ENCODE results near the gene GAS2L2. TPM values are rescaled to one million over a fixed set of nuclear protein-coding genes. Genes with fewer than 3 reads are reported as not detected.

Gene GAS2L2
- total RNA-seq, 1 donor from 2014 or later: not detected

DNA sequence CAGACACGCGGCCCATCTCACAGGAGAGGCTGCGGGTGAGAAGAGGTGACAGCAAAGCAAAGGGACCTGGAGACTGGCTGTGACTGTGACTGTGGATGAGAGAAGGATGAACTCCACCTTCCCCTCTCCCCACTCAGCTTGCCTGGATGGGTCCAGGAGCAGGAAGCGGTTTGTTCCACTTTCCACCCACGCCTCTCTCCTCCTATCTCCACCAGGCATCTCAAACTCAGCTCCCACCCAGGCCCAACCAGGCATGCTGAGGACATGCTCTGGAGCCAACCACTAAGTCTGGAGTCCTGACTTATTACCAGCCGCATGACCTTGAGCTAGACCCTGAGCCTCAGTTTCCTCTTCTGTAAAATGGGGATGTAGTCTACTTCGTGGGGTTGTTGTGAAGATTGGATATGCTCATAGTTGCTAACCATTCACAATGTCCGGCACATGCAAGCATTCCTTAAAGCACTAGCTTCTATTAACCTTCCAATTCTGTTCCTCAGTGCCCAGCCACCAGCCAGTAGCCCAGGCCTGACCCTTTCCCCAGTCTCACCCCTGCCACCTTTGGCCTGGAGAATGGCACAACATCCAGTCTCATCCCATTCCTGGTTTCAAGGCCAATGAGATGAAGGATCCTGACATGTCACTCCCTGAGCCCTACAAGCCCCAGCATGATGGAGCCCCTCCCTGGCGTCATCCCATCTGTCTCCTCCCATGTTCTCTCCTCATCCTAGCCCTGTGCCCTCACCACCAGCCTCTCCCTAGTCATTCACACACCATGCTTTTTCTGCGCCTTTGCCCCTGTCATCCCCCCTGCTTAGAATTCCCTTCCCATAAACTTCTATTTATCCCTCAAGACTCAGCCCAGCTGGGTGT is 2.3 kb downstream of the GAS2L2 start:
- no peak overlapping the region for H3K4me3 ChIP-seq
- TF ChIP-seq POLR2A (IDR thresholded peaks at IDR 0.05) (no peak), POLR2AphosphoS5 (IDR thresholded peaks at IDR 0.05; ENCODE audit: insufficient read depth in 1 of 2, low read depth in 1 of 2) (no peak), CTCF (IDR thresholded peaks at IDR 0.05) (no peak)
- no peaks in the 10 kb centered on the region for H3K36me3 ChIP-seq
- no peak overlapping the region for H3K27ac ChIP-seq
- no peak for DNase-seq (ENCODE audit: extremely low spot score in 2 of 2)
- intact Hi-C loops (cut with DNase I): no loop called here
- no peaks in the 10 kb centered on the region for H3K27me3 ChIP-seq
- peaks cover 9% of the 10 kb centered on the region for H3K4me1 ChIP-seq
- no peaks in the 10 kb centered on the region for H3K9me3 ChIP-seq

DNA sequence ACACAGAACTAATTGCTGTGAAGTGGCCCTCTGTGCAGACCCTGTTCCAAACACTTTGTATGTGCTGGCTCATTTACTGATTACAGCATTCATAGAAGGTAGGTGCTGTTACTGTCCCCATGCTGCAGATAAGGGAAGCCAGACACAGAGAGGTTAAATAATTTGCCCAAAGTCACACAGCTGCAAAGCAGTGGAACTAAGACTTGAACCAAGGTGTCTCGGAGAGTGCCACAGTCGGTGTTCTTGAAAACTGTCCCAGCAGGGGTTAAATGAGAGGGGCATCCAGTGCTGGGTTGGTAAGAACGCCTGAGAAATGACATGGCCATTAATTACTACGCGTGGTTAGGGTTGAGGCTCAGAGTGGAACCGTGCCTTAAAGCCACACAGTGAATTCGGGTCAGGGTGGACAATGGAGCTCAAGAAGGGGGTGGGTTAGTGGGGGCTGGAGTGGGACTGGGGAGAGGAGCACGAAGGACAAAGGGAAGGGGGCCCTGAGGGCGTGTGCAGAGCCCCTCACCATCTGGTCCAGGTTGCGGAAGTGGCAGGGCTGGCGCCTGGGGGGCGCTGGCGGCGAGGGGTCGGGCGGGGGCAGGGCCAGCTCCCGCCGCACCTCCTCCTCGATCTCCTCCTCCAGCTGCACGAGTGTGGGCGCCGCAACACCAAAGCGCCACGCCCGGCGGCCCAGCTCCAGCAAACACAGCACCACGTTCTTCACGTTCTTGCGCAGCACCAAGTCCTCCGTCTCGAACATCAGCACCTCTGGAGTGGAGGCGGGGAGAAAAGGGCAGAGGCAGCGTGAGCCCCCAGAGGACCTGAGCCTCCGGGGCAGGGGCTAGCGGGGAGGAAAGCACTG is 3.3 kb downstream of the GAS2L2 start:
- no peak for DNase-seq (ENCODE audit: extremely low spot score in 2 of 2)
- TF ChIP-seq POLR2AphosphoS5 (IDR thresholded peaks at IDR 0.05; ENCODE audit: insufficient read depth in 1 of 2, low read depth in 1 of 2) (no peak), POLR2A (IDR thresholded peaks at IDR 0.05) (no peak), CTCF (IDR thresholded peaks at IDR 0.05) (no peak)
- no peak overlapping the region for H3K4me3 ChIP-seq
- no peaks in the 10 kb centered on the region for H3K36me3 ChIP-seq
- no peaks in the 10 kb centered on the region for H3K27me3 ChIP-seq
- H3K9me3 ChIP-seq: no peaks in the 10 kb centered on the region
- peaks cover 9% of the 10 kb centered on the region for H3K4me1 ChIP-seq
- H3K27ac ChIP-seq: no peak overlapping the region
- intact Hi-C loops (cut with DNase I): loop anchor here (5.0 kb wide), 1 partner anchor 137 kb away; no protein-coding TSS in a partner anchor

DNA sequence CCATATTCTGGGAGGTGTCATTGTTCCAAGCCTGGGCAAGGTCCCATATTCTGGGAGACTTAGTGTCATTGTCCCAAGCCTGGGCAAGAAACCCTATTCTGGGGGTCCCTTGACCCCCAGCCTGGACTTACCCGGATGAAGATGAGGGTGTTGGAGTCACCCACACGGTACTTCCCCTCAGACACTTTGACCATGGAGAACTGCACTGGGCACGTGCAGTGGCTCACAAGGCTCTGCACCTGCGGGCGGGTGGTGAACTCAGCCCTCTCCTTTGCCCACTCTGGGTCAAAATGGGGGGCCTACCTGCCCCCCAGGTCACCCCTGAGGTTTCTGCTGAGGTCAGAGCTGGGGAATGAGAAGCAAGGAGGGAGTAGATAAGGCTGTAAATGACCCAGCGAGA is 4.1 kb downstream of the GAS2L2 start:
- Histone ChIP-seq H3K27me3 (no peaks in the 10 kb centered on the region), H3K4me1 (peaks cover 9% of the 10 kb centered on the region)
- intact Hi-C loops (cut with DNase I): loop anchor here (5.0 kb wide), 1 partner anchor 137 kb away; no protein-coding TSS in a partner anchor

GRCh38 chr17:35748341-35748841 is 4.6 kb downstream of the GAS2L2 start:
- no peaks in the 10 kb centered on the region for H3K9me3 ChIP-seq
- no peak for DNase-seq (ENCODE audit: extremely low spot score in 2 of 2)
- no peak overlapping the region for H3K4me3 ChIP-seq
- intact Hi-C loops (cut with DNase I): loop anchor here (5.0 kb wide), 1 partner anchor 136 kb away; no protein-coding TSS in a partner anchor
- H3K27ac ChIP-seq: no peak overlapping the region
- no peaks in the 10 kb centered on the region for H3K36me3 ChIP-seq
- peaks cover 9% of the 10 kb centered on the region for H3K4me1 ChIP-seq
- TF ChIP-seq CTCF (IDR thresholded peaks at IDR 0.05) (no peak), POLR2AphosphoS5 (IDR thresholded peaks at IDR 0.05; ENCODE audit: insufficient read depth in 1 of 2, low read depth in 1 of 2) (no peak), POLR2A (IDR thresholded peaks at IDR 0.05) (no peak)
- no peaks in the 10 kb centered on the region for H3K27me3 ChIP-seq

More for the DNA sequence above, 4.1 kb downstream of the GAS2L2 start:
- Histone ChIP-seq H3K9me3 (no peaks in the 10 kb centered on the region), H3K27ac (no peak overlapping the region), H3K36me3 (no peaks in the 10 kb centered on the region), H3K4me3 (no peak overlapping the region)
- DNase-seq (ENCODE audit: extremely low spot score in 2 of 2): no peak
- TF ChIP-seq POLR2A (IDR thresholded peaks at IDR 0.05): no peak
- TF ChIP-seq POLR2AphosphoS5 (IDR thresholded peaks at IDR 0.05; ENCODE audit: insufficient read depth in 1 of 2, low read depth in 1 of 2): no peak
- no peak for TF ChIP-seq CTCF (IDR thresholded peaks at IDR 0.05)

All from vagina (tissue), 2 donors.